ENCODE results near the gene CYTH1.

The CYTH1 gene

GRCh38 chr17:78781893-78782304, at the start of gene CYTH1:
TSS of gene CYTH1 (minus strand) at chr17:78782273. CDS start at chr17:78782223, 50 bp downstream.
- DNase-seq (ENCODE audit: low read depth in 2 of 2) = no peak

DNA sequence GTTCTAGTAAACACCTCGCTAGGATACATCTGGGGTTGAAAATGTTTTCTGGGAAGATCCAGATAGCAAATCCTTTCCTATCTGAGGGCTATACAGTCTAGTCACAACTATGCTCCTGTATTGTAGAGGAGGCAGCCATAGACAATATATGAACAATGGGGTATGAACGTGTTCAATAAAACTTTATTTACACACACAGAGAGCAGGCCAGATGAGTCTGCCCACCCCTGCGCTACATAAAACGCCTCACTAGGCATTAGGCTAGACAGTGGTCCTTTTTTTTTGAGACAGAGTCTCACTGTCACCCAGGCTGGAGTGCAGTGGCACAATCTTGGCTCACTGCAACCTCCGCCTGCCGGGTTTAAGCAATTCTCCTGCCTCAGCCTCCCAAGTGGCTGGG, 47.4 kb upstream of the CYTH1 start:
- DNase-seq (ENCODE audit: low read depth in 2 of 2) = no peak

DNA sequence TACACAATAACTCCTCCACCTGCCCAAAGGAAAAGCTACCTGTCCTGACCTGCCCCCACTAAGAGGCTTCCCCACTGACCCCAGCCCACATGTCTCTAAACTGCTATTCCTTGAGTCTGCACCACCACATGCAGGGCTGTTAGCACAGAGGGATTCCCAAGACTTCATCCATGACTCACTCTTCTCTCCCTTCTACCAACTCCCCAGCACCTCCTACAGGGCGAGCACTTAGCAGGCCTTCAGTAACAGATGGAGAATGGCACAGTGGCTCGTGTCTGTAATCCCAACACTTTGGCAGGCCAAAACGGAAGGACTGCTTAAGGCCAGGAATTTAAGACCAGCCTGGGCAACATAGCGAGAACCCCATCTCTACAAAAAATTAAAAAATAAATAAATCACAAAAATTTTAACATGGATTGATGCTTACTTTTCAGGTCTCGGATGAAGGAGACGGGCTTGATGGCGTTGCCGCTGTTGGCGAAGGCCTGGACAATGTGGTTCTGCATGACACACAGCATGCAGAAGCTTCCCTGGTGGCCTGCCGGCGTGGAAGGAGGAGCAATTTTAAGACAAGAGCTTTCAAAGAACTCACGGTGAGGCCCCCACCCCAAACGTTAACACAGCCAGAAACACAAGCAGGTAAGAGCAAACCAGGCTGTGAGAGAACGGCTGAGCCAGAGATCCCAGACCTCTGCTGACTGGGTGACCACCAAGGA, 46.6 kb upstream of the CYTH1 start:
- no peak for DNase-seq (ENCODE audit: low read depth in 2 of 2)

DNA sequence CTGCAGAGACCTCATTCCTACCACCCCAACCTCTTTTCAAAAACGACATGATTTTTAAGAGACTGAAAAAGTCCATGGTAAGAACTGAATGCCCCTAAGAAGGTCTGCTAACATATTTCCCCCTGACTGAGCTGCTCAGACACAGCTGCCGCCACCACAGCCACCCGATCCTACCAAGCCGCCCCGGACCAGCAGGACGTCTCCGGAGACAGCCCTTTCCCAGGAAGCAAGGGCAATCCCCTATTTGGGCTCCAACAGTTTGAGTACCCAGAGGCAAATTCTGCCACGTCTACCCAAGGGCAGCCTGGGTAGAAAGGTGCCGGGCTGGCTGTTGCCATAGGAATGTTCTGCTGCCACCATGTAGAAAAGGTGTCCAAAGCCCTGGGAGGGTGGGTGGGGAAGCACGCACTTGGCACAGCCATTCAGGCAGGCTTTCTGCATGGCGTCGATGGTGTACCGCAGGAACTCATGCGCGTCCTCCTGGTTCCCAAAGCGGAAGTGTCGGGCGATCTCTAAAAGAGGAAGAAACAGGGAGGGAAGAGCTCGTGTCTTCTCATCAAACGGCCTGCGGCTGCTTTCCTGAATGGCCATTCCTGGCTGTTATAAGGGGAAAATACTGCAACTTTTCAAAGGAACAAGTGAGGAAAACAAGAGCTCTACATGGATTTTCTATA, 44.9 kb upstream of the CYTH1 start:
- DNase-seq (ENCODE audit: low read depth in 2 of 2) = no peak

DNA sequence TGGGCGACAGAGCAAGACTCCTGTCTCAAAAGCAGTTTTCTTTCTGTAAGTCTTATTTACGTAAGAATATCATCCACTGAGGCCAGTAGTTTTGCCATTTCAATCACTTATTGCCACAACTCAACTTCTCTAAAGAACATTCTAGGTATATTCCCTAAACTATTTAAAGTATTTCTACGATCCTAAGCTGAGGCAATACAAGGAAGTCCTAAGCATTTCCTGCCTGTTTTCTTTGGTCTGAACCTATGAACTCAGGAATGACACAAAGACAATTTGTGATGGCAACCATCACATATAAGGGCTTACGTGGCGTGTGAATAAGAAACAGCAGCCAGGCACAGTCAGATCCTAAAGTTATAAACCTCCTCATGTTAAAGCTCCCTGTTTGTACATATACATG, 44.3 kb upstream of the CYTH1 start:
- no peak for DNase-seq (ENCODE audit: low read depth in 2 of 2)

GRCh38 chr17:78825696-78826095, 43.6 kb upstream of the CYTH1 start:
- DNase-seq (ENCODE audit: low read depth in 2 of 2) = no peak

- no peak for DNase-seq (ENCODE audit: low read depth in 2 of 2)
These were observed 42.2 kb upstream of the CYTH1 start for GRCh38 chr17:78824240-78824639.

GRCh38 chr17:78823282-78824046, 41.4 kb upstream of the CYTH1 start:
- DNase-seq (ENCODE audit: low read depth in 2 of 2) = no peak

- DNase-seq (ENCODE audit: low read depth in 2 of 2) = no peak
These were observed 40.5 kb upstream of the CYTH1 start for GRCh38 chr17:78822552-78822951.

- DNase-seq (ENCODE audit: low read depth in 2 of 2) = no peak
These were observed 39.9 kb upstream of the CYTH1 start for GRCh38 chr17:78821961-78822360.

- DNase-seq (ENCODE audit: low read depth in 2 of 2) = no peak
These were observed 38.8 kb upstream of the CYTH1 start for GRCh38 chr17:78820841-78821240.

DNA sequence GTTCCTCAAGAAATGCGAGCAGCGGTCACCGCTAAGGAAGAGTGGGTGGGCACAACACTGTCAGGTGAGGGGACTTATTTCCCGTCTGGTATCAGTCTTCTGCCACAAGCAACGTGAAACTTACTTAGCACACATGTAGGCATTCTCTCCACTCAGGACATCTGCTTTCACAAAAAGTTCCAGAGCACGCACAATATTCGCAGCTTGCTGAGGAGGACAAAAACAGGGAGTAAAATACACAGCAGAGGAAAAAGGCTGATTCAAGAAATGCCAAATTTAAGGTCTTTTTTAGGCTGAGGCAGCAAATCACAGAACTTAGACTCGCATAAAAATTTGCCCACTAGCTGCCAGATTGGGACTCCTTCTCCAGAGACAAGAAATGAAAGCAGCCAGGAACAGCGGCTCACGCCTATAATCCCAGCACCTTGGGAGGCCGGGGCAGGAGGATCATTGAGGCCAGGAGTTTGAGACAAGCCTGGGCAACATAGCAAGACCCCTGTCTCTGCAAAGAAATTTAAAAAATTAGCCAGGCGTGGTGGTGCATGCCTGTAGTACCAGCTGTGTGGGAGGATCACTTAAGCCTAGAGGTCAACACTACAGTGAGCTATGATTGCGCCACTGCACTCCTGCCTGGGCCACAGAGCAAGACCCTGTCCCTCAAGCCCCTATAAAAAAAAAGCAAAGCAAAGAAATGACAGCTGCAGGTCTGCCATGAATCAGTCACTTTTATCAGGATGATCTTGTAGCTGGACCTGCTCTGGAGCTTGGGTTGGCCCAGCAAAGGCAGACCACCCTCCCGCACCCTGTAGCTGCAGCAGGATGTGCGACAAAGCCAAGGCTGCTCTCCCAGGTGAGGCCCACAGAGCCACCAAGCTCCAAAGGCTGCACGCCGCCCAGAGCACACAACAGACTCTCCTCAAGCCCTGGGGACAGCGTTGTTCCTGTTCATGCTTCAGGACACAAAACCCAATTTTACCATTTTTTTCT, 38.0 kb upstream of the CYTH1 start:
- DNase-seq (ENCODE audit: low read depth in 2 of 2) = no peak

GRCh38 chr17:78819402-78819801, 37.3 kb upstream of the CYTH1 start:
- no peak for DNase-seq (ENCODE audit: low read depth in 2 of 2)

DNA sequence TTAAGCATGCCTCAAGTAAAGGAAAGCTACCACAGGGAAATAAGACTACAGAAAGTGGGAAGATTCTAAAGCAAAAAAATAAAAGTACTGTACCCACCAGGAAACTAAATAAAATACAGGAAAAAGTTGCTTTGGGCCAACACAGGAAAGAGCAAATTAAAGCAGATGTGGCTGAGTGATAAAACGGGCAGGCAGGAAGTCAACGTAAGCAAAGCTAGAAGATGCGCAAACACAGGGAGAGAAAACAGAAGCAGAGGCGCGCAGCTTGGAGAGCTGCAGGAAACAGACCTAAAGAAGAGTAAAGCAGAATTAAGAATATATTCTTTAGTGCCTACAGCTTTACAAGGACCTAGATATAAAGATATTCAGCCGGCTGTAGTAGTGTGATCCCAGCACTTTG, 36.9 kb upstream of the CYTH1 start:
- no peak for DNase-seq (ENCODE audit: low read depth in 2 of 2)

GRCh38 chr17:78818152-78818846, 36.2 kb upstream of the CYTH1 start:
- no peak for DNase-seq (ENCODE audit: low read depth in 2 of 2)

- DNase-seq (ENCODE audit: low read depth in 2 of 2) = peak in 1 of 2 donors; percentile 34
These were observed 35.0 kb upstream of the CYTH1 start for GRCh38 chr17:78817123-78817522.

DNA sequence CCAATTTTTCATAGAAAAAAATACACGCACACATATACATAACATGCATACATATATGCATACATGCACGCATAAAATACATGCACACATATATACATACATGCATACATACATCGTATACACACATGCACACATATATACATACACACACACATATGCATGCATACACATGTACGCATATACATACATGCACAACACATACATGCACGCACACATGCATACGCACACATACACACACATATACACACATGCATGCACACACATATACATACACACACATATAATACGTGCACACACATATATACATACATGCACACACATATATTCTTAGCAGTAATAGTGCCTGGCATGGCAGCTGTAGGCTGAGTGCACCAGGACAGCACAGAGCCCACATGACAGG, 33.6 kb upstream of the CYTH1 start:
- DNase-seq (ENCODE audit: low read depth in 2 of 2) = no peak

DNA sequence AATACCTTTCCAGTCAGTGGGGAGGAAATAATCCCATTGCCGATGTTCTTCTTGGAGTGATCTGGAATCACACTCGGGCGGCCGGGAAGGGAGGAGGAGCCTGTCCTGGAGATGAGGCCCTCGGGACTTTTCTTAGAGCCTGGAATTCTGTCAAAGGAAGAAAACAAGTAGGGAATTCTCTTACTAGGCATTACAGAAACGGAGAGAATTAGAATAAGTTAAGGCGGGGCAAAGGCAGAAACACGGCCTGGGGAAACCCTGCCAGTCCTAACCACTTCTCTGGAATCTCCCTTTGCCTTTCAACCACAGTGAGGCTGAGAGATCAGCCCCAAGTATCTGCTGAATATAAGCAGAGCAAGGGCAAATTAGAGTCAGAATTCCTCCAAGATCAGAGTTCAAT, 30.8 kb upstream of the CYTH1 start:
- no peak for DNase-seq (ENCODE audit: low read depth in 2 of 2)

- no peak for DNase-seq (ENCODE audit: low read depth in 2 of 2)
These were observed 26.1 kb upstream of the CYTH1 start for GRCh38 chr17:78808163-78808562.

DNA sequence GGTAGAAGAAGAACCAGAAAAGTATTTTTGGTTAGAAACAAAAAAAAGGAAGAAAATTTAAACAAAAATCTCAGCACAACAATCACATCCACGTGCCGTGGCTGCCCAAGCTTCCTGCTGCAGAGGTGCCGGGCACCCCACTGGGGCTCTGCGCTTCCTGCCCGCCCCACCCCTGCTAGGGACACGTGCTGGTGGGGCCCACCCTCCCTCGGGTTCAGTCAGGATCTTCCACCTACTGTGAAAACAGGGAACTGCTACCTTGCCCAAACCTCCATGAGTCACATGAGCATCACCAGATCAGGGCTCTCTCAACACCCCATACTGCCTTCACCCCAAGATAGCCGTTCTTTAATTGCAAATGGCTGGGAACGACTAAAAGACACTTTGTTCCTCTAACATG, 24.4 kb upstream of the CYTH1 start:
- no peak for DNase-seq (ENCODE audit: low read depth in 2 of 2)

- DNase-seq (ENCODE audit: low read depth in 2 of 2) = peak; percentile 49 to 75
These were observed 23.2 kb upstream of the CYTH1 start for GRCh38 chr17:78805301-78805700.

Measured in stimulated activated CD4-positive, alpha-beta T cell treated with anti-CD3 and anti-CD28 coated beads, Interleukin-1b, Interleukin-23, amount 100 ng/mL, for 4 hours (primary cell).